Left lung (tissue), 10 donors: ENCODE results near the gene MEST. TPM values are rescaled to one million over a fixed set of nuclear protein-coding genes. Genes with fewer than 3 reads are reported as not detected.

Experiments used
- ATAC-seq: fragments of 200-7000 bp; cut with Tn5 transposase; one replicate; pipeline ENCODE4 v1.9.1; 2020; ENCODE audit warnings: moderate library complexity
- DNase-seq, 4 donors: peaks; one replicate each; pipeline ENCODE4 v3.0.0-alpha.2; 2013 to 2020
- H3K27ac ChIP-seq, 2 donors: fragments of 200-600 bp; sonication (generic) in 1 of 2; one replicate each; pipeline versions ENCODE4 v1.5.0 to v1.8.0; 2020 to 2021
- H3K27me3 ChIP-seq, 2 donors: fragments of 200-600 bp; sonication (generic) in 1 of 2; one replicate each; pipeline versions ENCODE4 v1.5.0 to v1.8.0; 2020 to 2021
- H3K36me3 ChIP-seq, 2 donors: fragments of 200-600 bp; sonication (generic) in 1 of 2; one replicate each; pipeline versions ENCODE4 v1.5.0 to v1.8.0; 2020 to 2021
- H3K4me1 ChIP-seq, 2 donors: fragments of 200-600 bp; one replicate each; pipeline ENCODE4 v1.8.0; 2021
- H3K4me3 ChIP-seq, 2 donors: fragments of 200-600 bp; sonication (generic) in 1 of 2; one replicate each; pipeline versions ENCODE4 v1.5.0 to v1.8.0; 2020 to 2021; ENCODE audit warnings: mild to moderate bottlenecking in 1 of 2
- H3K9me3 ChIP-seq, 2 donors: fragments of 200-600 bp; sonication (generic) in 1 of 2; one replicate each; pipeline versions ENCODE4 v1.5.0 to v1.8.0; 2020 to 2021
- intact Hi-C, 2 donors: fragments of 100-400 bp; cut with DNase I; formaldehyde crosslinking; loops; one replicate each; pipeline versions ENCODE4 v1.11.2 to v1.14.2; 2022
- polyA plus RNA-seq, 6 donors: library from polyadenylated mRNA; unstranded; fragments of 120-200 nt; gene quantifications; one replicate each; pipeline ENCODE4 v1.2.1, GENCODE V29; 2013; ENCODE audit not compliant: insufficient read length in 6 of 6
- total RNA-seq, 2 donors: library from RNA; stranded (reverse); fragmentation: NEBNext Ultra II Directional; extraction: Animal tissue kit (Norgen Biotek cat#: 25700); gene quantifications; one replicate each; pipeline ENCODE4 v1.2.1, GENCODE V29; 2021
- TF ChIP-seq, protein P1 (sequence below), 2 donors: fragments of 200-600 bp; sonication (generic) in 1 of 2; IDR thresholded peaks; one replicate each; pipeline versions ENCODE4 v1.5.0 to v1.8.0; 2021; ENCODE audit warnings: antibody characterized with exemption in 2 of 2
- donor health status: DM: no; HTN: yes; CAD: no.
- donor health status: DM: no; HTN: no; CAD: no.

The MEST gene
- total and polyA plus RNA-seq, 8 donors = 101 to 451 (median 401) TPM

DNA sequence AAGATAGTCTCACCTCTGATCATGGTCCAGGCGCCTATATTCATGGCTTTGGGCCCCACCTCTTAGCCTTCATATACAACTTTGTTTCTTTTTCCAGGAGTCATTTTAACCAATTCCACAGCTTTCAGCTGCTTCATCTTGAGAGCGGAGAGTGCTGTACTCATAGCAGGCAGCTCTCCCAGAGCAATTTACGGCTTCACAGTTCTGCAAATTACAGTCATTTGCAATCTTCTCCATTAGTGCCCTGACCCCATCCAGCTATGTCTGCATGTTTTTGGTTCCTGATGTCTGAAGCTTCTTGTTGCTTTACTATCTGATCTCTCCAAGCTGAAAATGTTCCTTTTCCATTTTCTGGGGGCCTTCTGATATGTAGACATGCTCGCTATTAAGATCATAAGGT lies 18.0 kb upstream of the MEST start:
- ATAC-seq (no peak), DNase-seq (no peak)
- H3K4me1 ChIP-seq = no peaks in the 10 kb centered on the region
- peaks cover 0 to 7% of the 10 kb centered on the region in 2 donors for H3K9me3 ChIP-seq
- TF ChIP-seq, protein P1, sequence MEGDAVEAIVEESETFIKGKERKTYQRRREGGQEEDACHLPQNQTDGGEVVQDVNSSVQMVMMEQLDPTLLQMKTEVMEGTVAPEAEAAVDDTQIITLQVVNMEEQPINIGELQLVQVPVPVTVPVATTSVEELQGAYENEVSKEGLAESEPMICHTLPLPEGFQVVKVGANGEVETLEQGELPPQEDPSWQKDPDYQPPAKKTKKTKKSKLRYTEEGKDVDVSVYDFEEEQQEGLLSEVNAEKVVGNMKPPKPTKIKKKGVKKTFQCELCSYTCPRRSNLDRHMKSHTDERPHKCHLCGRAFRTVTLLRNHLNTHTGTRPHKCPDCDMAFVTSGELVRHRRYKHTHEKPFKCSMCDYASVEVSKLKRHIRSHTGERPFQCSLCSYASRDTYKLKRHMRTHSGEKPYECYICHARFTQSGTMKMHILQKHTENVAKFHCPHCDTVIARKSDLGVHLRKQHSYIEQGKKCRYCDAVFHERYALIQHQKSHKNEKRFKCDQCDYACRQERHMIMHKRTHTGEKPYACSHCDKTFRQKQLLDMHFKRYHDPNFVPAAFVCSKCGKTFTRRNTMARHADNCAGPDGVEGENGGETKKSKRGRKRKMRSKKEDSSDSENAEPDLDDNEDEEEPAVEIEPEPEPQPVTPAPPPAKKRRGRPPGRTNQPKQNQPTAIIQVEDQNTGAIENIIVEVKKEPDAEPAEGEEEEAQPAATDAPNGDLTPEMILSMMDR (IDR thresholded peaks at IDR 0.05) = no peak
- H3K27ac ChIP-seq = no peak overlapping the region
- no peaks in the 10 kb centered on the region for H3K27me3 ChIP-seq
- intact Hi-C loops = no loop called here
- no peak overlapping the region for H3K4me3 ChIP-seq
- no peaks in the 10 kb centered on the region for H3K36me3 ChIP-seq

DNA sequence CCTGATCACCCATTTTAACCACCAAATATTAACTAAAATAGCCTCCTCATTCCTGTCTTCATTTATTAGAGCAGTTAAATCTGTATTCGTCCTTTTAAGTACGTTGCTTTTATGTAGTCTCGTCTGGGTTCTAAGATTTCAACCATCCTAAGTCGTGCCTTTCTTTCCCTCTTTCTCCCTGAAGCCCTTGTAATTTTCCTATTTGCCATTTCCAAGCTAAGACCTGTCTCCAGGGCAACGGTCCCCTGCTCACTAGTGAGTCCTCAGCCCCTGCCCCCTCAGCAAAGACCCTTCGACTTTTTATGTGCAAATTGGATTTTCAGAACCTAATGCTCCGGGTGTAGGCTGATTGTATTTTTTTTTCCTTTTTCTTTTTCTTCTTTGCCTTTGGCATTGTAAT lies 16.1 kb upstream of the MEST start:
- DNase-seq (no peak), ATAC-seq (no peak)
- Histone ChIP-seq H3K9me3 (peaks cover 0 to 7% of the 10 kb centered on the region in 2 donors), H3K27me3 (no peaks in the 10 kb centered on the region), H3K4me1 (no peaks in the 10 kb centered on the region), H3K36me3 (no peaks in the 10 kb centered on the region), H3K27ac (no peak overlapping the region), H3K4me3 (no peak overlapping the region)
- TF ChIP-seq, protein P1 (IDR thresholded peaks at IDR 0.05) = no peak
- intact Hi-C loops = no loop called here

DNA sequence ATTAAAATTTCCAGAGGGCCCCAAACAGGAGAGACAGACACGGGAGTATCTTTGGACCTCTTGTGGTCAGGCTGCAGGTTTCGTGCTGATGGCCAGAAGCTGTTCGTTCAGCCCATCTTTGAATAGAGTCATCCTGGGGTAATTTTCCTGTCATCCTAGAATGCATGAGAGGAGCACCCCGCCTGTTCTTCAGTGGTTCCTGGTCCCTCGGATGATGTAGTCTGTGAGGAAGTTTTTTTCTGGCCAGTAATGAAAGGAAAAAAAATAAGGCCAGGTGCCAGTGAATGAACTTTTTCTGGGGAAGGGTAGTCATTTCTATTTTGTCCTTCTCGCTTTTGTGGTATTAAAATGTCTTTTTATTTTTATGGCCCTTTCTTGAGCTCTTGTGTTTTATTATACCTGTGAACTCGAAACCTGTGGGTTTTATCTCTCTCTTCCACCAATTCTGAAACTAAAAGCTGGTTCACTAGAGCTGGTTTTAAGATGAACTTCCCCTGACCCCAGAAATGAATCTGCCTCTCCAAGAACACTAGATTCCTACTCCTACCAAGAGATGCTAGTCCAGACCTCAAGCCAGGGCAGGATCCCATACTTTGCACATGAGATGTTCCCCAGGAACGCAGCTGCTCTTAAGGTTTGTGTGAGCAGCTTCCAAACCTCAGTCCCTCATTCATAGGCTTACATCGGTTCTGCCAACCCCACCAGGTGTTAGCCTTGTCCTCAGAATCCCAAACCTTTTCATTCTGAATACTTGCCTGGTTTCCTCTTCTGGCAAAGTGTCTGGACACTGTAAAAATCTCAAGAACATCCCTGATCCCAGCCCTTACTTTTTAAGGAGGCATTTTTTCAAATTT lies 15.4 kb upstream of the MEST start:
- intact Hi-C loops = no loop called here
- no peaks in the 10 kb centered on the region for H3K27me3 ChIP-seq
- peaks cover 0 to 7% of the 10 kb centered on the region in 2 donors for H3K9me3 ChIP-seq
- ATAC-seq = no peak
- TF ChIP-seq, protein P1 (IDR thresholded peaks at IDR 0.05) = no peak
- no peak overlapping the region for H3K27ac ChIP-seq
- DNase-seq = no peak
- H3K36me3 ChIP-seq = no peaks in the 10 kb centered on the region
- no peak overlapping the region for H3K4me3 ChIP-seq
- H3K4me1 ChIP-seq = no peaks in the 10 kb centered on the region

DNA sequence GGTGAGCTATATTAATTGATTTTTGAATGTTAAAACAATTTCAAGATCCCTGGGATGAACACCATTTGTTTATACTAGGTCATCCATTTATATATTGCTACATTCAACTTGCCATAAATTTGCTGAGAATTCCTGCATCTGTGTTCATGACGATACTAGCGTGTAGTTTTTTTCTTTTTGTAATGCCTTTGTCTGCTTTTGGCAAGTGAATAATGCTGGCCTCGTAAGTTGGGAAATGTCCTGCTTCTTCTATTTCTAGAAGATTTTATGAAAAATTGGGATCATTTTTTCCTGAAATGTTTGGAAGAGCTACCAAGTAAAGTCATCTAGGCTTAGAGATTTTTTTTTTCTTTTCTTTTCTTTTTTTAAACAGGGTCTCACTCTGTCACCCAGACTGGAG lies 12.9 kb upstream of the MEST start:
- TF ChIP-seq, protein P1 (IDR thresholded peaks at IDR 0.05) = no peak
- ATAC-seq = no peak
- Histone ChIP-seq H3K9me3 (peaks cover 0 to 7% of the 10 kb centered on the region in 2 donors), H3K27ac (no peak overlapping the region), H3K4me3 (no peak overlapping the region), H3K36me3 (no peaks in the 10 kb centered on the region), H3K27me3 (no peaks in the 10 kb centered on the region), H3K4me1 (no peaks in the 10 kb centered on the region)
- DNase-seq = no peak
- intact Hi-C loops = no loop called here

DNA sequence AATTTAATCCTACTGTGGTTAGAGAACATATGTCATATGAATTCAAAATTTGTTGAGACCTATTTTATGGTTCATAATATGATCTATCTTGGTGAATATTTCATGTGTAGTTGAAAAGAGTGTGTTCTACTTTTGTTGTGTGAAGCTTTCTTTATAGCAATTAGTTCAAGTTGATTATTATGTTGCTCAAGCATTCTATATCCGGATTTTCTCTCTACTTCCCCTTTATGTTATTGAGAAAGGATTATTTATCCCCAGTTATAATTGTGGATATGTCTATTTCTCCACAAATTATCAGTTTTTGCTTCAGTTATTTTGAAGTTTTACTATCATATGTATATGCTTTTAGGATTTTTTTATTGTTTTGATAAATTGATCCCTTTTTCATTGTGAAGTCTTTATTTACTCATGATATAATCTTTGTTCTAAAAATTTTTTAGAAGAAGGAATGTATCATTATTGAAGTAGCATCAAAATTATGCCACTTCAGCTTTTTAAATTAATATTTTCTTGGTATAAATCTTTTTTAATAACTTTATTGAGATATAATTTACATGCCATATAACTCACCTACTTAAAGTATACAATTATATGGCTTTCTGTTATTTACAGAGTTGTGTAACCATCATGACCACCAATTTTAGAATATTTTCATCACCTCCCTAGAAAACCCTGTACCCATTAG lies 12.0 kb upstream of the MEST start:
- no peaks in the 10 kb centered on the region for H3K27me3 ChIP-seq
- H3K4me1 ChIP-seq = no peaks in the 10 kb centered on the region
- no peaks in the 10 kb centered on the region for H3K36me3 ChIP-seq
- H3K27ac ChIP-seq = no peak overlapping the region
- ATAC-seq (no peak), DNase-seq (no peak)
- intact Hi-C loops = no loop called here
- TF ChIP-seq, protein P1 (IDR thresholded peaks at IDR 0.05) = no peak
- H3K4me3 ChIP-seq = no peak overlapping the region
- H3K9me3 ChIP-seq = peaks cover 0 to 7% of the 10 kb centered on the region in 2 donors
